IMR-90 (cell line): ENCODE measurements around the gene NOS1. TPM values are rescaled to one million over a fixed set of nuclear protein-coding genes. Genes with fewer than 3 reads are reported as not detected.

Experiments used
- ATAC-seq: fragments of 200-7000 bp; cut with Tn5 transposase; 2 replicates; pipeline ENCODE4 v1.9.1; 2020; ENCODE audit warnings: low read depth, mild to moderate bottlenecking, moderate library complexity
- BruUV-seq: library from RNA; stranded (reverse); fragments of 400-500 nt; replicated peaks from 2 replicates; lab custom pipeline; 2021; lab: Mats Ljungman, UMichigan
- CTCF ChIA-PET: fragments of 300-600 bp; formaldehyde crosslinking; extraction: SDS; loops from one replicate; lab custom pipeline; 2021; ENCODE audit warnings: antibody characterized with exemption; lab: Yijun Ruan, JAX
- POLR2A ChIA-PET: fragments of 300-600 bp; sonication (Branson Sonifier 250); formaldehyde crosslinking; loops from one replicate; lab custom pipeline; 2022; ENCODE audit warnings: antibody characterized with exemption; ENCODE audit not compliant: unreplicated experiment; lab: Charles Lee
- DNase-seq: peaks from one replicate; pipeline ENCODE4 v3.0.0; 2013
- H2AFZ ChIP-seq: replicated peaks from 2 replicates; pipeline ENCODE3; 2013; ENCODE audit warnings: low read length, mild to moderate bottlenecking; ENCODE audit not compliant: poor library complexity
- H2AK5ac ChIP-seq: 2 replicates; pipeline ENCODE4 v1.6.1; 2013; ENCODE audit warnings: low read depth, low read length, inconsistent platforms
- H2AK9ac ChIP-seq: replicated peaks from 2 replicates; pipeline ENCODE3; 2013; ENCODE audit warnings: mild to moderate bottlenecking, low read depth, low read length, moderate library complexity; ENCODE audit not compliant: poor library complexity
- H2BK120ac ChIP-seq: 2 replicates; pipeline ENCODE4 v1.6.1; 2013; ENCODE audit warnings: low read depth, low read length, inconsistent platforms
- H2BK15ac ChIP-seq: 3 replicates; pipeline ENCODE4 v1.6.1; 2013; ENCODE audit warnings: low read depth, low read length, inconsistent platforms
- H2BK20ac ChIP-seq: 2 replicates; pipeline ENCODE4 v1.6.1; 2013; ENCODE audit warnings: low read depth, mild to moderate bottlenecking, inconsistent platforms, low read length, moderate library complexity
- H2BK5ac ChIP-seq: 2 replicates; pipeline ENCODE4 v1.6.1; 2013; ENCODE audit warnings: mild to moderate bottlenecking, low read depth, low read length, inconsistent platforms; ENCODE audit not compliant: poor library complexity, severe bottlenecking
- H3K14ac ChIP-seq: replicated peaks from 2 replicates; pipeline ENCODE4 v1.6.1; 2013; ENCODE audit warnings: low read depth, low read length, inconsistent platforms
- H3K18ac ChIP-seq: 2 replicates; pipeline ENCODE4 v1.6.1; 2013; ENCODE audit warnings: low read depth, low read length, control low read depth
- H3K23ac ChIP-seq: 2 replicates; pipeline ENCODE4 v1.6.1; 2013; ENCODE audit warnings: low read depth, low read length, inconsistent platforms
- H3K27ac ChIP-seq: 2 replicates; pipeline ENCODE4 v1.5.1; 2013; ENCODE audit warnings: mild to moderate bottlenecking, control low read depth, low read length; ENCODE audit not compliant: insufficient read depth
- H3K27me3 ChIP-seq: 2 replicates; pipeline ENCODE4 v1.6.1; 2013; ENCODE audit warnings: low read length; ENCODE audit not compliant: control insufficient read depth, insufficient read depth
- H3K36me3 ChIP-seq: 2 replicates; pipeline ENCODE4 v1.6.1; 2013; ENCODE audit warnings: low read length, mixed read lengths; ENCODE audit not compliant: control insufficient read depth, insufficient read depth
- H3K4ac ChIP-seq: 2 replicates; pipeline ENCODE4 v1.6.1; 2013; ENCODE audit warnings: low read depth, low read length, inconsistent platforms
- H3K4me1 ChIP-seq: 2 replicates; pipeline ENCODE4 v1.6.1; 2013; ENCODE audit warnings: low read length, mixed read lengths; ENCODE audit not compliant: control insufficient read depth, insufficient read depth
- H3K4me2 ChIP-seq: 2 replicates; pipeline ENCODE4 v1.6.1; 2013; ENCODE audit warnings: low read depth, mild to moderate bottlenecking, control low read depth, low read length, moderate library complexity
- H3K4me3 ChIP-seq: 2 replicates; pipeline ENCODE4 v1.5.1; 2013; ENCODE audit warnings: low read depth, mild to moderate bottlenecking, control low read depth, low read length, moderate library complexity; ENCODE audit not compliant: insufficient read depth
- H3K56ac ChIP-seq: 2 replicates; pipeline ENCODE4 v1.6.1; 2013; ENCODE audit warnings: low read length, inconsistent platforms; ENCODE audit not compliant: insufficient read depth; ENCODE audit errors: extremely low read depth
- H3K79me1 ChIP-seq, 2 experiments: 2 replicates each; pipeline ENCODE4 v1.6.1; 2013; ENCODE audit warnings: low read length in 2 of 2, inconsistent platforms in 1 of 2, low read depth in 1 of 2
- H3K9ac ChIP-seq: 2 replicates; pipeline ENCODE4 v1.6.1; 2013; ENCODE audit warnings: low read depth, low read length, control low read depth
- H3K9me1 ChIP-seq: 2 replicates; pipeline ENCODE4 v1.6.1; 2013; ENCODE audit warnings: low read length, inconsistent platforms; ENCODE audit not compliant: insufficient read depth
- H3K9me3 ChIP-seq: 2 replicates; pipeline ENCODE4 v1.6.1; 2013; ENCODE audit warnings: low read length; ENCODE audit not compliant: control insufficient read depth, insufficient read depth
- H4K20me1 ChIP-seq: 2 replicates; pipeline ENCODE4 v1.6.1; 2013; ENCODE audit warnings: low read length, inconsistent platforms; ENCODE audit not compliant: insufficient read depth
- H4K5ac ChIP-seq: 2 replicates; pipeline ENCODE4 v1.6.1; 2013; ENCODE audit warnings: mild to moderate bottlenecking, low read depth, low read length, control low read depth
- H4K8ac ChIP-seq, 2 experiments: 2 replicates each; pipeline ENCODE4 v1.6.1; 2013; ENCODE audit warnings: low read depth in 2 of 2, low read length in 2 of 2, control low read depth in 1 of 2, inconsistent platforms in 1 of 2
- H4K91ac ChIP-seq: 2 replicates; pipeline ENCODE4 v1.6.1; 2013; ENCODE audit warnings: low read depth, low read length, inconsistent platforms; ENCODE audit not compliant: insufficient read depth
- CEBPB ChIP-seq: IDR thresholded peaks from 2 replicates; pipeline ENCODE4 v1.6.1; 2012; ENCODE audit warnings: low read depth, low read length, improper control_type of control experiment
- CTCF ChIP-seq: conservative IDR thresholded peaks from 2 replicates; pipeline ENCODE4 v1.5.1; 2012; ENCODE audit warnings: mild to moderate bottlenecking, low read depth, low read length, improper control_type of control experiment
- MAFK ChIP-seq: IDR thresholded peaks from 2 replicates; pipeline ENCODE4 v1.6.1; 2012; ENCODE audit warnings: low read depth, low read length, improper control_type of control experiment
- MXI1 ChIP-seq: IDR thresholded peaks from 2 replicates; pipeline ENCODE4 v1.6.1; 2012; ENCODE audit warnings: low read depth, mild to moderate bottlenecking, low read length, moderate library complexity, borderline replicate concordance
- NFE2L2 ChIP-seq: fragments of 150-350 bp; IDR thresholded peaks from 2 replicates; pipeline ENCODE4 v1.6.1; 2016; ENCODE audit warnings: low read depth, mild to moderate bottlenecking, low read length
- POLR2A ChIP-seq: IDR thresholded peaks from 2 replicates; pipeline ENCODE4 v1.6.1; 2012; ENCODE audit warnings: mild to moderate bottlenecking, low read depth, low read length
- WGBS, 2 experiments: methylation state at CpG; one replicate each; pipeline versions ENCODE4 v1.1.5 to v1.1.7; 2013; ENCODE audit warnings: missing lambda C conversion rate in 2 of 2; ENCODE audit not compliant: insufficient read length in 1 of 2; ENCODE audit errors: extremely low coverage in 2 of 2; 5-methylcytosine and 5-hydroxymethylcytosine counted together
- dilution Hi-C: fragments of 300-500 bp; cut with HindIII; formaldehyde crosslinking; loops from one replicate; pipeline ENCODE4 v1.14.3; 2018; ENCODE audit warnings: low sequenced_read_pairs; ENCODE audit not compliant: unreplicated experiment
- in situ Hi-C: fragments of 300-500 bp; cut with MboI; formaldehyde crosslinking; loops from 3 replicates; pipeline ENCODE4 v1.14.3; 2019; ENCODE audit warnings: low sequenced_read_pairs, inconsistent platforms, mixed read lengths
- intact Hi-C: fragments of 100-400 bp; cut with micrococcal nuclease; formaldehyde crosslinking; loops from 2 replicates; pipeline ENCODE4 v1.10.0; 2022
- polyA plus RNA-seq, 3 experiments: library from polyadenylated mRNA; depleted of rRNA; stranded (reverse); fragments of >200 nt; gene quantifications; 2 replicates each; pipeline ENCODE4 v1.2.3, GENCODE V29; 2012; ENCODE audit warnings: low replicate concordance in 1 of 3
- total RNA-seq: library from RNA; depleted of rRNA; stranded (reverse); fragments of >200 nt; gene quantifications from 2 replicates; pipeline ENCODE4 v1.2.3, GENCODE V29; 2012

The NOS1 gene
- total and polyA plus RNA-seq, 2 of the 4 experiments (the other 2 are of a cell fraction) = 0.09 TPM; not detected in 1

DNA sequence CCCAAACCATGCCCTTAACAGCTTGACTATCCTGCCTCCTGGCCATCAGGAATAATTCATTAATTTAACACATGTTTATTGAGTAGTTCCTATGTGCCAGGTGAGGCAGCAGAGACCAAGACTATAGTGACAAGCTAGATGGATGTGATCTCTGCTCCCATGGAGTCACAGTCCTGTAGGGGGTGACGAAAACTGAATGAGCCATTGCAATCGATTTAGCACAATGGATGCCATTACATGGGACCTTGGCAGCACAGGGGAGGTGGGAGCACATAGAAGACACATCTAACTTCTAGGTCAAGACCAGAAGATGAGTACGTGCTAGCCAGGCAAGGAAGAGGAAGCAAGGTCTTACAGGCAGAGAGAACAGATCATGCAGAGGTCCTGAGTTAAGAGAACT lies 68.7 kb downstream of the NOS1 start:
- H4K8ac ChIP-seq = no peak overlapping the region
- no peak for DNase-seq
- TF ChIP-seq MXI1 (no peak), POLR2A (no peak), NFE2L2 (no peak), CTCF (no peak), MAFK (no peak), CEBPB (no peak)
- H2BK120ac ChIP-seq = no peak overlapping the region
- no peak overlapping the region for H2AFZ ChIP-seq
- no peak overlapping the region for H2AK5ac ChIP-seq
- no peaks in the 10 kb centered on the region for H4K20me1 ChIP-seq
- no peak overlapping the region for H3K4me2 ChIP-seq
- H3K9ac ChIP-seq = no peak overlapping the region
- H4K5ac ChIP-seq = no peak overlapping the region
- no peak overlapping the region for H3K56ac ChIP-seq
- H2AK9ac ChIP-seq = no peak overlapping the region
- H3K9me1 ChIP-seq = no peaks in the 10 kb centered on the region
- in situ Hi-C loops (no loop called here), dilution Hi-C loops (no loop called here), intact Hi-C loops (no loop called here)
- H3K23ac ChIP-seq = no peak overlapping the region
- H3K4me1 ChIP-seq = no peaks in the 10 kb centered on the region
- no peak overlapping the region for H3K18ac ChIP-seq
- H4K91ac ChIP-seq = no peak overlapping the region
- 22% methylated on average over 3 of the region's 3 CpGs; no CpG with 5 or more reads in 1 of the 2 experiments for WGBS, 2 experiments
- H3K4me3 ChIP-seq = no peak overlapping the region
- H3K27me3 ChIP-seq = no peaks in the 10 kb centered on the region
- H2BK15ac ChIP-seq = no peak overlapping the region
- H3K36me3 ChIP-seq = no peaks in the 10 kb centered on the region
- no peak overlapping the region for H3K4ac ChIP-seq
- H3K27ac ChIP-seq = no peak overlapping the region
- BruUV-seq = no TSS peak
- ChIA-PET CTCF (no interaction called here), POLR2A (no interaction called here)
- ATAC-seq = no peak
- no peak overlapping the region for H2BK5ac ChIP-seq
- H3K79me1 ChIP-seq = no peaks in the 10 kb centered on the region
- no peak overlapping the region for H2BK20ac ChIP-seq
- peaks cover 24% of the 10 kb centered on the region for H3K9me3 ChIP-seq
- no peak overlapping the region for H3K14ac ChIP-seq
